Dendritic cell treated with granulocyte-macrophage colony-stimulating factor and Interleukin-4, amounts not matched to agents 40 ng/mL and 50 ng/mL, for 4 days (primary cell): ENCODE data around the gene TSSC4.
A peak's percentile ranks its signal among the peaks of the same experiment; 100 is the strongest.

ENCODE experiments used
- H3K27ac Mint-ChIP-seq: one replicate; pipeline ENCODE4 v1.8.0; 2022; ENCODE audit warnings: mild to moderate bottlenecking, mixed read lengths
- H3K27me3 Mint-ChIP-seq: one replicate; pipeline ENCODE4 v1.8.0; 2022; ENCODE audit warnings: mild to moderate bottlenecking, mixed read lengths
- H3K36me3 Mint-ChIP-seq: one replicate; pipeline ENCODE4 v1.8.0; 2022; ENCODE audit warnings: low read depth, mixed read lengths
- H3K4me1 Mint-ChIP-seq: one replicate; pipeline ENCODE4 v1.8.0; 2022; ENCODE audit warnings: low read depth, mixed read lengths
- H3K4me3 Mint-ChIP-seq: one replicate; pipeline ENCODE4 v1.8.0; 2022; ENCODE audit warnings: mild to moderate bottlenecking, moderate library complexity, mixed read lengths
- H3K9me3 Mint-ChIP-seq: one replicate; pipeline ENCODE4 v1.8.0; 2022; ENCODE audit warnings: mixed read lengths
- intact Hi-C: fragments of 100-400 bp; cut with micrococcal nuclease; formaldehyde crosslinking; loops from one replicate; pipeline ENCODE4 v1.15.0; 2022

Gene TSSC4

GRCh38 chr11:2441171-2441570, 40.6 kb downstream of the TSSC4 start:
- no peak overlapping the region for H3K4me3 Mint-ChIP-seq
- intact Hi-C loops: no loop called here
- peaks cover 48% of the 10 kb centered on the region for H3K27me3 Mint-ChIP-seq
- H3K9me3 Mint-ChIP-seq: no peaks in the 10 kb centered on the region
- peaks cover 31% of the 10 kb centered on the region for H3K4me1 Mint-ChIP-seq
- peaks cover 6% of the 10 kb centered on the region for H3K36me3 Mint-ChIP-seq
- H3K27ac Mint-ChIP-seq: peak overlapping the region; percentile 46

DNA sequence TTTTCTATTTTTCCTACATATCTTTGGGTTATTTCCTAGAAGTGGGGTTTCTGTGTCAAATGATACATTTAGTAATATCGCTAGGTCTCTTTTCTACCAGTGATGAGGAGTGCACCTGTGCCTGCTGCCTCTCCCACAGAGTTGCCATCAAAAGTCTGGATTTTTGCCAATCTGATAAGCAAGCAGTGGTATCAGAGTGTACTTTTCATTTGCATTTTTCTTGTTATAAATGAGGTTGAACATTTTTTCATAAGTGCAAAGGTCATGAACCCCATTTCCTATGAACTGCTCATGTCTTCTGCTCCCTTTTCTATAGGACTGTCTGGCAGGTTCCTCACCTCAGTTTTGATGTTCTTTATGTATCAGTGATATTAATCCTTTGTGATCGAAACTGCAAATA, 42.0 kb downstream of the TSSC4 start:
- peaks cover 12% of the 10 kb centered on the region for H3K36me3 Mint-ChIP-seq
- no peak overlapping the region for H3K4me3 Mint-ChIP-seq
- no peak overlapping the region for H3K27ac Mint-ChIP-seq
- peaks cover 45% of the 10 kb centered on the region for H3K4me1 Mint-ChIP-seq
- H3K27me3 Mint-ChIP-seq: peaks cover 36% of the 10 kb centered on the region
- no peaks in the 10 kb centered on the region for H3K9me3 Mint-ChIP-seq
- intact Hi-C loops: no loop called here

DNA sequence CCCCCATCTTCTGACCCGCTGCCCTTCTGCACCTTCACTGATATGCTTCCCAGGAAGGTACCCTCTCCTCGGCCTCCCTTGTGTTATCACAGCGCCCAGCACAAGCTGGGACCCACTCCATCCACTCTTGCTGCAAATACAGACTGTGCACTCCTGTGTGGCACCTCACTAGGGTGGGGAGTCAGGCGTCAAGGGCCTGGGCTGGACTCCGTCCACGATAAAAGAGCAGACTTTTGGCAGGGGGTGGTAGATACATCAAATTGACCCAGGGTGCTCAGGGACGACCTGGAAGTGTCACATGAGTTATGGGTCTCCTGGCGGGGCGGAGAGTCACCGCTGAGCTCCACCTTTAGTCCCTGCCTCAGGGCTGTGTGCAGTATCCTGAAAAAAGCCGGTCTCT, 42.9 kb downstream of the TSSC4 start:
- intact Hi-C loops: no loop called here
- Mint-ChIP-seq H3K4me1 (peaks cover 53% of the 10 kb centered on the region), H3K27me3 (peaks cover 30% of the 10 kb centered on the region), H3K36me3 (peaks cover 16% of the 10 kb centered on the region), H3K27ac (no peak overlapping the region), H3K4me3 (no peak overlapping the region), H3K9me3 (no peaks in the 10 kb centered on the region)

DNA sequence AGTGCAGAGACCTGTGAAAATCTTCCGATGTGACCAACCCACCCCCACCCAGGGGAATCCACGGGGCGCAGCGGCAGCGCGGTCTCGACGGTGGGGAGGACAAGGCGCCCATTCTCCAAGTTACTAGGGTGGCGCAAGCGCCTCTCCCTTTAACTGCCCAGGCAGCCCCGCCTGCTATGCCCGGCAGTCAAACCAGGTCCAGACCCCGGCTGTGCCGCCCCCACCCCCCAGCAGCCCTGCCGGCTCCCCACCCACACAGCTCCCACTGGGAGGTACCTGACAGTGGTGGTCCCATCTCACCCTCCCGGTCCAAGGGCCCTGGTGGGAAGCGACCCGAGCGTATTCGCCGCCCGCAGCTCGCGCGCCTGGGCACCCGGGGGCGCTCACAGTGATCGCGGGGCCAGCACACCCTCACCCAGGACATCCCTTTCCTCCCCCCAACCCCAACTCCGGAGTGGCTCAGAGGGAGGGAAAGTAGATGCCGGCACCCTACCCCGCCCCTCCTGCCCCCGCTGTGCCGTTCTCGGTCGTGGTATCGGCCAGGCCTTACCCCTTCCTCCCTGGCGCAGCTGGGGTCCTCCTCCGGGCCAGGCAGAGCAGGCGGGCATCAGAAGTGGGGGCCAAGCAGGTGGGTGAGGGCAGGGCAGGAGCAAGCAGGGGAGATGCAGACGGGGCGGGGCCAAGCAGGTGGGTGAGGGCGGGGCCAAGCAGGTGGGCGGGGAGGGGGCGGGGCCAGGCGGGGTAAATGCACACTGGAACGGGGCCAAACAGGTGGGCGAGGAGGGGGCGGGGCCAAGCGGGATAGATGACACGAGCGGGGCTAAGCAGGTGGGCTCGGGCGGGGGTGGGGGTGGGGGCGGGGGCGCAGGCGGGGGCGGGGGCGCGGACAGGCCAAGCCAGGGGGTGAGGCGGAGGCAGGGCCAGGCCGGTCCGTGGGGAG, 43.6 kb downstream of the TSSC4 start, which contains the start of gene TRPM5:
Gene TRPM5 (minus strand): TSS at position 634 of the 940 bp plus-strand sequence. CDS start 21,478 bp downstream, outside the sequence.
- intact Hi-C loops: no loop called here
- peaks cover 22% of the 10 kb centered on the region for H3K27me3 Mint-ChIP-seq
- H3K36me3 Mint-ChIP-seq: peaks cover 24% of the 10 kb centered on the region
- H3K9me3 Mint-ChIP-seq: no peaks in the 10 kb centered on the region
- H3K4me3 Mint-ChIP-seq: peak within 1 kb of the TSS; percentile 93
- H3K4me1 Mint-ChIP-seq: peaks cover 57% of the 10 kb centered on the region
- H3K27ac Mint-ChIP-seq: peak within 1 kb of the TSS; percentile 86

DNA sequence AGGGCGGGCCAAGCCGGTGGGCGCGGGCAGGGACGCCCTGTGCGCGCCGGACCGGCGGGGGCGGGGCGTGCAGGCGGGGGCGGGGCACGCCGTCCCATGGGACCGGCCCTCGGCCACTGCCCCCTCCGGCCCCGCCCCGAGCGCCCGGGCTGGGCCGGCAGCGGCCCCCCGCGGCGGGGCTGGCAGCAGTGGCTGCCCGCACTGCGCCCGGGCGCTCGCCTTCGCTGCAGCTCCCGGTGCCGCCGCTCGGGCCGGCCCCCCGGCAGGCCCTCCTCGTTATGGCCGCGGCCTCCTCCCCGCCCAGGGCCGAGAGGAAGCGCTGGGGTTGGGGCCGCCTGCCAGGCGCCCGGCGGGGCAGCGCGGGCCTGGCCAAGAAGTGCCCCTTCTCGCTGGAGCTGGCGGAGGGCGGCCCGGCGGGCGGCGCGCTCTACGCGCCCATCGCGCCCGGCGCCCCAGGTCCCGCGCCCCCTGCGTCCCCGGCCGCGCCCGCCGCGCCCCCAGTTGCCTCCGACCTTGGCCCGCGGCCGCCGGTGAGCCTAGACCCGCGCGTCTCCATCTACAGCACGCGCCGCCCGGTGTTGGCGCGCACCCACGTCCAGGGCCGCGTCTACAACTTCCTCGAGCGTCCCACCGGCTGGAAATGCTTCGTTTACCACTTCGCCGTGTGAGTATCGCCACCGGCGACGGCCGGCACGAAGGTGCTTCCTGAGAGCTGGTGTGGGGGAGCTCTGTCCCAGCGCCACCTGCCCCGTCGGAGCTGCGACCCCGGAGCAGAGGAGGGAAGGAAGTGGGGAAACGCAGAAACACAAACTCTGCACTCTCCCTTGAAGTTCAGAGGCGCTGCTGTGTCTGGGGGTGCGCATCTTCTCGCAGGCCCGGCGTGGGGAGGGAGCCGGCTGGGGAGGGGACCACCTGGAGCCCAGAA, 44.5 kb downstream of the TSSC4 start, which contains the start of gene KCNQ1:
Gene KCNQ1 (plus strand): TSS at position 188 of the 925 bp plus-strand sequence. CDS start 91 bp downstream, at position 279.
- peak within 1 kb of the TSS; percentile 86 for H3K27ac Mint-ChIP-seq
- H3K4me3 Mint-ChIP-seq: peak within 1 kb of the TSS; percentile 93
- H3K27me3 Mint-ChIP-seq: peaks cover 22% of the 10 kb centered on the region
- H3K36me3 Mint-ChIP-seq: peaks cover 33% of the 10 kb centered on the region
- intact Hi-C loops: loop anchor here (5.0 kb wide), 3 partner anchors 42 to 447 kb away; no protein-coding TSS in a partner anchor
- H3K4me1 Mint-ChIP-seq: peaks cover 61% of the 10 kb centered on the region
- no peaks in the 10 kb centered on the region for H3K9me3 Mint-ChIP-seq

DNA sequence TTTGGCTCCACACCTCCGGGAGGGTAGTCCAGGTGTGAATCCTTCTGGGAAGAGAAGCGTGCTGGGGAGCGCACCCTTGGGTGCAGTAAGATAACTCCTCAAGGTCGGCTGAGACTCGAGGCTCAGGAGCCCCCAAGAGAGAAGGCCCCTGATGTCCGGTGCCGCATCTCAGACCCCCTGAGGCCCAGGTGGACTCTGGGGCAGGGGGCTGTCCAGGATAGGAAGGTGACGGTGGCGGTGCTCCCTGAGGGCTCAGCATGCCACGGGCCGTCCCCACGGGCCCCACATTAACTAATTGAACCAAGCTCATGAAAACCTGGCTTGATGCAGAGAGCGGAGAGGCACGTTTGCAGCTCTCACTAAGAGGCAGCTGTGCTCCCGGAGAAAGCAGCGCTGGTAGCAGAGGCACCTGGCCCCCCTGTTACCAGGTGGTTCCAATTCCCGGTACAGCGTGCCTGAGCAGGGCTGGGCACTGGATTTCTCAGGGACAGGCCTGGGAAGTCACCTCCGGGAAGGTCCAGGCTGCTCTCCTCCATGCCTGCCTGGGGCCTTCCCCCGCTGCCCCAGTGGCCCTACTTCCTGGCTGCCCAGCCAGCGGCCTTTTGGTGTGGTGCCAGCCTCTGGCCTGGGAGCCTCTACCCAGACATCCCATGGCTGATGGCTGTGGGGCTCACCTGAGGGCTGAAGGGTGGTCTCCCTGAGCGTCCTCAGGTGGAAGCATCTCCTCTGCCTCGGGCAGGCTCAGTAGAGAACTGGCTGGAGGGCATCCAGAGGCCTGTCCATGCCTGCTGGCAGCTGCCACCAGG, 45.4 kb downstream of the TSSC4 start:
- Mint-ChIP-seq H3K36me3 (peaks cover 42% of the 10 kb centered on the region), H3K27ac (peak overlapping the region; percentile 86), H3K4me1 (peaks cover 61% of the 10 kb centered on the region), H3K27me3 (peaks cover 18% of the 10 kb centered on the region), H3K4me3 (peak overlapping the region; percentile 93), H3K9me3 (no peaks in the 10 kb centered on the region)
- intact Hi-C loops: loop anchor here (5.0 kb wide), 3 partner anchors 41 to 446 kb away; no protein-coding TSS in a partner anchor

GRCh38 chr11:2446590-2447252, 46.2 kb downstream of the TSSC4 start:
- Mint-ChIP-seq H3K27me3 (peaks cover 14% of the 10 kb centered on the region), H3K4me3 (peak overlapping the region; percentile 93), H3K36me3 (peaks cover 50% of the 10 kb centered on the region), H3K9me3 (no peaks in the 10 kb centered on the region), H3K4me1 (peaks cover 56% of the 10 kb centered on the region), H3K27ac (peak overlapping the region; percentile 86)
- intact Hi-C loops: loop anchor here (5.0 kb wide), 3 partner anchors 41 to 446 kb away; no protein-coding TSS in a partner anchor

DNA sequence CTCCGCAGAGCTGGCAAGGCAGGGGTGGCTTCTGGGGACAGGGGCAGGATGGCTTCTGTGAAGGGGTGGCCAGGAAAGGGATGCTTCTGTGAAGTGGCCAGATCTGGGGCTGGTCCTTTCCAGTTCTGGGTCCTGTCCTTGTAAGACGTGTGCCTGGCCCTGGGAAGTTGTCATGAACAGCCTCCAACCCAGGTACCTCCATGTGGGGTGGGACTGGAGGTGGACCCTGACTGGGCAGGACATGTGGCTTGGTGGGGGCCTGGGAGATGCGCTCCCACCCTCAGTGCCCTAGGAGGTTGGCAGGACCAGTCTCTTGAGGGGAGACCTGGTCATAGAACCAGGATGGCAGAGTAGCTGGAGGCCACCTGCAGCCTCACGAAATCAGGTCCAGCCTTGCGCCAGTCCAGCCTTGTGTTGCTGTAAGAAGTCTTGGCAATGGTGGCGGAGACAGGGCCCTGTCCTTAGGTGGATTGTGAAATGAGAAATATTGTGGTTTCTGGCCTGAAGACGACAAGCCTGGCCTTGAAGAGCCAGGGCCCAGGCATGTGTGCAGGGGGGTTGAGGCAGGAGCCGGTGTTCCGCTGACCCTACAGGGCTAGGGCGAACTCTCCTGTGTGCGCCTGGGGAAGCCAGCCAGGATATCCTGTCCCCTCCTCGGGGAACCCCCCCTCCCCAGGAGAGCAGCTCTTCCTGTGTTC, 46.9 kb downstream of the TSSC4 start:
- H3K4me3 Mint-ChIP-seq: peak overlapping the region; percentile 93
- H3K27ac Mint-ChIP-seq: peak overlapping the region; percentile 86
- intact Hi-C loops: loop anchor here (5.0 kb wide), 3 partner anchors 40 to 445 kb away; no protein-coding TSS in a partner anchor
- H3K4me1 Mint-ChIP-seq: peaks cover 56% of the 10 kb centered on the region
- H3K9me3 Mint-ChIP-seq: no peaks in the 10 kb centered on the region
- H3K27me3 Mint-ChIP-seq: peaks cover 14% of the 10 kb centered on the region
- H3K36me3 Mint-ChIP-seq: peaks cover 56% of the 10 kb centered on the region

DNA sequence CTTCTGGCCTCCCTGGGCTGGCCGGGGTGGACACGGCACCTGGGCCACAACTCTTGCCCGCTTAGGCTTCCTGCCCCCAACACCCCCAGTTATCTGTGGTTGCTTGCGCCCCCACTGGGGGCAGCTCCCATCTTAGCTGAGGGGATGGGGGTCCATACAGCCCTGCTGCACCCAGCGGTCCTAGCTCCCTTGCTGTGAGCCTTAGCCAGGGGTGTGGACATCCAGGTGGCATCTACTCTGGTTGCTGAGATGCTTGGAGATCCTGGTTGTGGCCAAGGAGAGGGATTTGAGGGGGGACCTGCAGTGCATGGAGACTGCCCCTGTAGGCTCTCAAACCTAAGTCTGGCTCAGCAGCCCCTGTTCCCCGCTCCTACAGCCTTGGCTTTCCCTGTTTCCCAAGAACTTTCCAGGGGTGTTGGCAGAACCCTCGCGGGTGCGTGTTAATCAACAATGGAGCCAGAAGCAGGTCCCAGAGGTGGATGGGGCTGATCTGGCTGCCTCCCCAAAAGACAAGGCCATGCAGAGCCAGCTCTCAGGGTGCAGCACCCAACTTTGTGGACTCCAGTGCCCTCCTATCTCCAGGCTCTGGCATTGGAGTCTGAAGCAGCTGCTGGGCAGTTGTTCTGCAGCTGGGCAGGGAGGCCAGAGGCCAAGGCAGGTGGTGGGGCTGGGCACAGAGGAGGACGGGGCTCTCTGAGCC, 47.6 kb downstream of the TSSC4 start:
- Mint-ChIP-seq H3K36me3 (peaks cover 63% of the 10 kb centered on the region), H3K27me3 (peaks cover 11% of the 10 kb centered on the region), H3K4me1 (peaks cover 56% of the 10 kb centered on the region), H3K27ac (peak overlapping the region; percentile 86), H3K9me3 (no peaks in the 10 kb centered on the region), H3K4me3 (peak overlapping the region; percentile 93)
- intact Hi-C loops: loop anchor here (5.0 kb wide), 3 partner anchors 39 to 444 kb away; no protein-coding TSS in a partner anchor

DNA sequence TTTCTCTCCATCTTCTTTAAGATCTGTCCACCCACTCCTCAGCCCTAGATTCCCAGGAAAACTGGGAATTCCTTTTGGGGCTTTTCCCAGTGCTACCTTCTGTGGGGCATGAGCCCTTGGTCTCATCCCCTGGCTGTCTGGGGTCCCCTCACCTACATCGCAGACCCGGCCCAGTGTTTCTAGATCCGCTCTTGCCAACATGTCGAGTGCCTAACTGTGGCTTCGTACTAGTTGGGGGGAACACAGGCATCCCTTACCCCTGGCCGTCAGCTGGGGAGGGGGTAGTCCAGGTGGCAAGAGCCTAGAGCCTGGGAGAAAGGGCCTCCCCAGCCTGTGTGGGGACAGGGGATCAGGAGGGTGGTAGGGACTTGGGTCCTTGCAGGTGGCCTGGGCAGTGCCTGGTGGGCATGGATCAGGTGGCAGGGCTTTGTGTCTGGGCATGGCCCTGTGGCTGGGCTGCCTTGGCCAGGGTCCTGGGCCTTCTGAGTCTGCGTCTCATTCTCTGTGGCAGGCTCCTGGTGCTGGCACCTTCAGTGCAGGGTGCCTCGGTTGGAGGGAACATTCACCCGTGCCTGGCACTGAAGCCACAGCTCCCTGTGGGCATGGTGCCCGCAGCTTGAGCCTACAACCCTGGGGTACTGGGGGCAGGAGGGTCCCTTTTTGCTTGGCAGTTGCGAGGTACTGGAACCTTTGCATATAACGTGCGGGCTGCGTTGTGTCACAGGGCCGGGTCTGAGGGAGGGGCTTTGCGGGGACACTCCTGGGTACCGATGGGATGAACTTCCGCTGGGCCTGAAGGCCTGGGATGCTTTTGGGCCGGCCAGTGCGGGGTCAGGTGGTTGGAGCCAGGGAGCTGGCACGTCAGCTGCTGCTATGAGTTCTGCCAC, 48.4 kb downstream of the TSSC4 start:
- H3K4me1 Mint-ChIP-seq: peaks cover 51% of the 10 kb centered on the region
- intact Hi-C loops: loop anchor here (5.0 kb wide), 3 partner anchors 38 to 443 kb away; no protein-coding TSS in a partner anchor

More for the DNA sequence above, 48.4 kb downstream of the TSSC4 start:
- Mint-ChIP-seq H3K27me3 (peaks cover 4% of the 10 kb centered on the region), H3K4me3 (no peak overlapping the region), H3K9me3 (no peaks in the 10 kb centered on the region), H3K36me3 (peaks cover 70% of the 10 kb centered on the region), H3K27ac (peak overlapping the region; percentile 45)
